ENCODE results near the gene MED23.
"Not testable (repeated sequence)": the region's sequence is repeated elsewhere in the genome, so short reads cannot be mapped to it uniquely, and the experiment has no call there.

MED23 gene

DNA sequence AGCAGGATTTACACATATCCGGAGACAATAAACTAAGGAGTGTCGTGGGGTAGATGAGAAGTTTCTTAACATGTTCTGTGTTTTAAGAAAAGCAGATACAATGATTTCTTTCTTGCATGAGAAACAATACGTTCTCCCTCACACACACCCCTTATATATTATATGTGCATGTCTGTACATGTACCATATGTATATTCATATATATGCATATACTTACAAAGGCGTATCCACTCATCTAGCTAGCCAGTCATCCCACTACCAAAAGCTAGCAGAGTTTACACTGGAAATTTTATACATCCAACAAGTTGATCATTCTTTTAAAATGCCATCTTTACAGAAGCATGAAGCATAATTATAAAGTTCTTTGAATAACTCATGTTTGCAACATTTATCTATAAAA, 40.1 kb downstream of the MED23 start:
- DNase-seq (ENCODE audit: low read depth, low spot score), result no peak
- no peak overlapping the region for H3K4me3 ChIP-seq (ENCODE audit: low read length)

DNA sequence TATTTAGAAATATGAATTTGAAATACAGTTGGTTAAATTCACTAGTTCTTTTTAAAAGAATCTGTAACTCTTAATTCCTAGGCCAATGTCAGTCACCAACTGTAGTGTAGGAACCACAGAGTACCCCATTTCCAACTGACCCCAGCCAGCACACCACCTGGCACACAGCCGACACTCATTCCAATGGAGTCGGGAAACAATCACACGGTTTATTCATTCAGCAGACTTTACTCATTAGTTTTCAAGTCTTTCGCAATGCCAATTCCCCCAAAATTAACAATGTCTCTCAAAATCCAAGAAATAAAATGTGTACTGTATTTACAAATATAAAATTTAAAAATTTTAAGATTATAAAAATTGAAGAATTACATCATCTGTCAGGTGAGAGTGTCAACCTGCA, 41.5 kb downstream of the MED23 start:
- no peak for DNase-seq (ENCODE audit: low read depth, low spot score)
- H3K4me3 ChIP-seq (ENCODE audit: low read length), result no peak overlapping the region

- no peak overlapping the region for H3K4me3 ChIP-seq (ENCODE audit: low read length)
- no peak for DNase-seq (ENCODE audit: low read depth, low spot score)
Observed at GRCh38 chr6:131581523-131581922, 46.5 kb downstream of the MED23 start.

DNA sequence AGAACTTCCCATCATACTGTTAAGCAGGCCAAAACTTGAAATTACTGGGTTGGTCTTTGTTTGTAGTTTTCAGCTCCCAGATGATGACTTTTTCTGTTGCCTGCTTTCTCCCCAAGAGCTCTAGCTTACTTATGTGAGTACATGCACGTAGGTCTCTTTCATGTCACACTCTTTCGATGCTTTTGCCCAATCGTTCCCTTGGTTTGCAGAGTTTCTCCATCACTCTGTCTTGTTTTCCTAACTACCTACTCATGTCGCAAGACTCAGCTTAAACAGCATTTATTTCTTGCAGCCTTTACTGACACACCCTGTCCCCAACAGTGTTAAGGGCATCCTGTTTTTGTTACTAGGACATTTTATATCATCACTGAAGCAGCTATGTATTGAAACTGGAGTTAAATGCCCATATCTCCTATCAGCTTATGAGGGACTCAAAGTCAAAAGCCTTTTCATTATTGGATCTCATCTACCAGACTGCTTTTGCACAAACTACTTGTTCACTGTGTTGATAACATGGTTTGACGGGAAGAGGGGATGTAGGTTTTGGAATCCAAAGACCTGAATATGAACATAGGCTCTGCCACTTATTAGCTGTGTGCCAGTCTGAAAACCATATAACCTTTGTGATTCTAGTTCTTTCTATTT, 52.1 kb downstream of the MED23 start:
- H3K4me3 ChIP-seq (ENCODE audit: low read length), result no peak overlapping the region
- no peak for DNase-seq (ENCODE audit: low read depth, low spot score)

DNA sequence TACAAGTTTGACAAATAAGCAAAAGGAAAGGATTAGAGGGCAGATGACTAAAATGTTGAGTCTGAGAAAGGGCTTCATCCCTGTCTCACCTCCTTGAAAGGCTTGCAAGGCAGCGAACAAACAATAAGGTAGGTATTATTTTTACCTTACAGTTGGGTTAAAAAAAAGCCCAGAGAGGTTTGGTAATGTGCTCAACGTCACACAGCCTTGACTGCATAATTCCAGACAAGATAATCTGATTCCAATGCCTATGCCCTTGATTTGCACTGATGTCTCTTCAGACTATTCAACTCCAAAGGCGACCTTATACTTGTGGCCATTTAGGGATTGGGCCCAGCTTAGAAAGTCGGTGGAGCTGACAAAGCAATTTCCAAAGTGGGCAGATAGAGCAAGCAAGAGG, 53.4 kb downstream of the MED23 start:
- DNase-seq (ENCODE audit: low read depth, low spot score), result no peak
- H3K4me3 ChIP-seq (ENCODE audit: low read length), result no peak overlapping the region

GRCh38 chr6:131574133-131574532, 53.9 kb downstream of the MED23 start:
- DNase-seq (ENCODE audit: low read depth, low spot score), result no peak
- H3K4me3 ChIP-seq (ENCODE audit: low read length), result no peak overlapping the region

- DNase-seq (ENCODE audit: low read depth, low spot score), result no peak
- H3K4me3 ChIP-seq (ENCODE audit: low read length), result no peak within 1 kb of the TSS
Observed at GRCh38 chr6:131572686-131573415, 55.2 kb downstream of the MED23 start, which contains the start of gene ARG1. Gene ARG1, plus strand, starts transcription at chr6:131573226. Its CDS starts 57 bp downstream, at chr6:131573283.

DNA sequence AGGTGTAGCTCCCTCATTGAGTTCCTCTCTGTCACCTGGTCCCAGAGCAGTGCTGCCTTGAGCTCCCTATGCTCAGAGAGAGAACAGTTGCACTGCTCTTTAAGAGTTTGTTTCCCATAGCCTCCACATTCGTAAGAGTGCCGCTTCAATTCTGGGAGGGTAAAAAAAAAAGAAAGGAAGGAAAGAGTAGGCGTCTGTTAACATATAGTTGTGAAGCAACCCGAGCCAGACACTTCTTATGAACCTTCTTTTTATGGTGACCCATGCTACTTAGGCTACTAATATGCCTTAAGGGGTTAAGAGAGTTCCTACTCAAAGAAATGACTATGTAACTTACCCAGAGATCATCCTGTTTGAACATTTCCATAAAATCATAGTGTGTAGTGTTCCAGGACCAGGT, 59.3 kb downstream of the MED23 start:
- no peak overlapping the region for H3K4me3 ChIP-seq (ENCODE audit: low read length)
- no peak for DNase-seq (ENCODE audit: low read depth, low spot score)

DNA sequence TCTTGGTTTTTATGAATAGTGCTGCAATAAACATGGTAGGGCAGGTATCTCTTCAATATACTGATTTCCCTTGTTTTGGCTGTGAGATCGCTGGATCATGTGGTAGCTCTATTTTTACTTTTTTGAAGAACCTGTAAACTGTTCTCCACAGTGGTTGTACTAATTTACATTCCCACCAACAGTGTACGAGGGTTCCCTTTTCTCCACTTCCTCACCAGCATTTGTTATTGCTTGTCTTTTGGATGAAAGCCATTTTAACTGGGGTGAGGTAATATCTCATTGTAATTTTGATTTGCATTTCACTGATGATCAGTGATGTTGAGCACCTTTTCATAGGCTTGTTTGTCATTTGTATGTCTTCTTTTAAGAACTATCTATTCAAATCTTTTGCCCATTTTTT, 63.0 kb downstream of the MED23 start:
- H3K4me3 ChIP-seq (ENCODE audit: low read length), result no peak overlapping the region
- DNase-seq (ENCODE audit: low read depth, low spot score), result no peak

- H3K4me3 ChIP-seq (ENCODE audit: low read length), result no peak overlapping the region
- DNase-seq (ENCODE audit: low read depth, low spot score), result no peak
Observed at GRCh38 chr6:131561925-131562707, 65.9 kb downstream of the MED23 start.

- no peak for DNase-seq (ENCODE audit: low read depth, low spot score)
- H3K4me3 ChIP-seq (ENCODE audit: low read length), result no peak overlapping the region
Observed at GRCh38 chr6:131558922-131559321, 69.1 kb downstream of the MED23 start.

DNA sequence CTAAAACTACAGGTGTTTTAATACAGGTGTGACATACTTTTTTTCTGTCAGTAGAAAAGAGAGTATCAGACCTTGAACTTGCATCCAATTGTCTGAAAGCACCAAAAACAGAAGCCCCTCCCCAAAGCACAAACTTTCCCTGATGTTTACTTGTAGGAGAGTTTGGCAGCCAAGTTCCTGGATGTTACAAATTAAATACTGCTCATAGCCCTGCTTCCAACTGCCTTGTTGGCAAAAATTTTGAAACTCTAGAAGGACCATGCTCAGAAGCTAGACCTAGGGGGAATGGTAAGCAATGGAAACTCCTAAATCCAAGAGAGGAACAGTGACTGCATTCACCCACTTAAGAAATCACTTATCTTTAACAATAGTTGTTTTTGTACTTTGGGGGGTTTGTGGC, 72.0 kb downstream of the MED23 start:
- no peak for DNase-seq (ENCODE audit: low read depth, low spot score)
- H3K4me3 ChIP-seq (ENCODE audit: low read length), result no peak overlapping the region

- no peak overlapping the region for H3K4me3 ChIP-seq (ENCODE audit: low read length)
- DNase-seq (ENCODE audit: low read depth, low spot score), result no peak
Observed at GRCh38 chr6:131552572-131552971, 75.5 kb downstream of the MED23 start.

GRCh38 chr6:131551902-131552301, 76.1 kb downstream of the MED23 start:
- no peak for DNase-seq (ENCODE audit: low read depth, low spot score)
- H3K4me3 ChIP-seq (ENCODE audit: low read length), result no peak overlapping the region

- DNase-seq (ENCODE audit: low read depth, low spot score), result no peak
- H3K4me3 ChIP-seq (ENCODE audit: low read length), result no peak overlapping the region
Observed at GRCh38 chr6:131549811-131550210, 78.2 kb downstream of the MED23 start.

GRCh38 chr6:131548441-131548840, 79.6 kb downstream of the MED23 start:
- H3K4me3 ChIP-seq (ENCODE audit: low read length), result no peak overlapping the region
- DNase-seq (ENCODE audit: low read depth, low spot score), result no peak

GRCh38 chr6:131547488-131547887, 80.6 kb downstream of the MED23 start:
- no peak overlapping the region for H3K4me3 ChIP-seq (ENCODE audit: low read length)
- DNase-seq (ENCODE audit: low read depth, low spot score), result no peak

DNA sequence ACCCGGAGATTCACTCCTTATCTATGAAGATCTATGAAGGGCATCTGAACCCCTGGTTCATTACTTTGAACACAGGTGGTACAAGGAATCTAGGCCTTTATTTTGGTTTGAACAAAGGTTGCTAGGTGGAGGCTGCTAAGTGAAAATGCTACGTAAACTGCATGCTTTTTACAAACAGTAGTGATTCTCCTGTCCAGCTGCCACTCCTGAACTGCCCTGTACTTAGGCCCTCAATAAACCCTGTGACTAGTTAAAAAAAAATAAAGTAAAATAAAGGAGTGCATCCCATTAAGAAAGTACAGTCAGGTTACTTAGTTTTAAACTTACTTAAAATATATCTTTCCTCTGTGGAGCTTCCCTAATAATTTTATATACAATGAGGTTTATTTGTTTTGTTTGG, 82.7 kb downstream of the MED23 start:
- no peak overlapping the region for H3K4me3 ChIP-seq (ENCODE audit: low read length)
- DNase-seq (ENCODE audit: low read depth, low spot score), result no peak

DNA sequence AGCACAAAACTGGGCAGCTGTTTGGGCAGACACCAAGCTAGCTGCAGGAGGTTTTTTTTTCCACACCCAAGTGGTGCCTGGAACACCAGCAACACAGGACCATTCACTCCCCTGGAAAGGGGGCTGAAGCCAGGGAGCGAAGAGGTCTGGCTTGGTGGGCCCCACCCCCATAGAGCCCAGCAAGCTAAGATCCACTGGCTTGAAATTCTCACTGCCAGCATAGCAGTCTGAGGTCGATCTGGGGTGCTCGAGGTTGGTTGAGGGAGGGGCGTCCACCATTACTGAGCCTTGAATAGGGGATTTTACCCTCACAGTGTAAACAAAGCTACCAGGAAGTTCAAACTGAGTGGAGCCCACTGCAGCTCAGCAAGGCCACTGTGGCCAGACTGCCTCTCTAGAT, 89.4 kb downstream of the MED23 start:
- H3K4me3 ChIP-seq (ENCODE audit: low read length); DNase-seq (ENCODE audit: low read depth, low spot score): not testable (repeated sequence)

DNA sequence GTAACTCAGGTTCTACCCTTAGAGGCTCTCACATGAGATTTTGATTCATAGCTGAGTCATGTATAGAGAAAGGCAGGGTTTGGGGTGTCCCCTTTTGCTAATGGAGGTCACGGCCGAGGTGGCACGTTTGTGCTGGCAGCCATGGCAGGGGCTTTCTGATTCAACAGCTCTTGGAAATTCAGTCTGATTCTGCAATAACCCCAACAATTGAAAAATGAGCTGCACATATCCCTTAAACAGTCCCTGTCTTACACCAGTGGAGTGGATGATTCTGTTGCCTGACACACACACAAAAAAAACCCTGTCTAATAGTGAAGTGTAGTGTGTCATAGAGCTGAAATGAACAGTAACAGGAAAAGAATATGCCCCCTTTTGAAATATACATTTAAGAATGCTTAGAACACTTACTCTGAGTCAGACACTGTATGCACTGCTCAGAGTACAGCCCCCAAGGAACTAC, 95.4 kb downstream of the MED23 start:
- no peak for DNase-seq (ENCODE audit: low read depth, low spot score)

More for the DNA sequence above, 95.4 kb downstream of the MED23 start:
- no peak overlapping the region for H3K4me3 ChIP-seq (ENCODE audit: low read length)

Measured in Jurkat, Clone E6-1 (cell line).